VCaP (cell line): ENCODE measurements around the gene NLRP6.

Source experiments
- H3K27ac ChIP-seq: fragments of 450-650 bp; 2 replicates; pipeline ENCODE4 v1.5.1; 2017
- TF ChIP-seq, protein P1 (sequence below): fragments of 450-650 bp; conservative IDR thresholded peaks from 2 replicates; pipeline ENCODE4 v1.5.1; 2017; ENCODE audit warnings: mild to moderate bottlenecking, moderate library complexity

Gene NLRP6

GRCh38 chr11:288478-289397, 10.5 kb downstream of the NLRP6 start, which contains the start of gene PGGHG:
Gene PGGHG (plus strand): TSS chr11:289126. CDS start chr11:289817, 691 bp downstream.
- TF ChIP-seq, protein P1, sequence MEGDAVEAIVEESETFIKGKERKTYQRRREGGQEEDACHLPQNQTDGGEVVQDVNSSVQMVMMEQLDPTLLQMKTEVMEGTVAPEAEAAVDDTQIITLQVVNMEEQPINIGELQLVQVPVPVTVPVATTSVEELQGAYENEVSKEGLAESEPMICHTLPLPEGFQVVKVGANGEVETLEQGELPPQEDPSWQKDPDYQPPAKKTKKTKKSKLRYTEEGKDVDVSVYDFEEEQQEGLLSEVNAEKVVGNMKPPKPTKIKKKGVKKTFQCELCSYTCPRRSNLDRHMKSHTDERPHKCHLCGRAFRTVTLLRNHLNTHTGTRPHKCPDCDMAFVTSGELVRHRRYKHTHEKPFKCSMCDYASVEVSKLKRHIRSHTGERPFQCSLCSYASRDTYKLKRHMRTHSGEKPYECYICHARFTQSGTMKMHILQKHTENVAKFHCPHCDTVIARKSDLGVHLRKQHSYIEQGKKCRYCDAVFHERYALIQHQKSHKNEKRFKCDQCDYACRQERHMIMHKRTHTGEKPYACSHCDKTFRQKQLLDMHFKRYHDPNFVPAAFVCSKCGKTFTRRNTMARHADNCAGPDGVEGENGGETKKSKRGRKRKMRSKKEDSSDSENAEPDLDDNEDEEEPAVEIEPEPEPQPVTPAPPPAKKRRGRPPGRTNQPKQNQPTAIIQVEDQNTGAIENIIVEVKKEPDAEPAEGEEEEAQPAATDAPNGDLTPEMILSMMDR = no peak
- peak within 1 kb of the TSS; percentile 55; the same call in 1 of the 2 replicates for H3K27ac ChIP-seq

DNA sequence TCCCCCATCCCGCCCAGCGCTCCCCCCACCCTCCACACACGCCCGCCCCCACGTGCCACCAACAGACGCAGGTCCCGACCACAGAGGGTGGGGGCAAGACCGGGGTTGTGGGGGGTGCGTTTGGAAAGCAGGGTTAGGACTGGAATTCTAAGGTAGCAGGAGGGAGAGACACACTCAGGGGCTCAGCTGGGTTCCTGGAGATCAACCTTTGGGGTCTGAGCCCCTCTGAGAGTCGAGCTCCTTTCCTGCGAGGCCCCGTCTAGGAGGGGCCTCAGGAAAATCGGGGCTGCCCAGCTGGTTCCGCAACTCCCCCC, 11.1 kb downstream of the NLRP6 start:
- H3K27ac ChIP-seq = peak overlapping the region; percentile 55; the same call in 1 of the 2 replicates
- TF ChIP-seq, protein P1 = no peak

DNA sequence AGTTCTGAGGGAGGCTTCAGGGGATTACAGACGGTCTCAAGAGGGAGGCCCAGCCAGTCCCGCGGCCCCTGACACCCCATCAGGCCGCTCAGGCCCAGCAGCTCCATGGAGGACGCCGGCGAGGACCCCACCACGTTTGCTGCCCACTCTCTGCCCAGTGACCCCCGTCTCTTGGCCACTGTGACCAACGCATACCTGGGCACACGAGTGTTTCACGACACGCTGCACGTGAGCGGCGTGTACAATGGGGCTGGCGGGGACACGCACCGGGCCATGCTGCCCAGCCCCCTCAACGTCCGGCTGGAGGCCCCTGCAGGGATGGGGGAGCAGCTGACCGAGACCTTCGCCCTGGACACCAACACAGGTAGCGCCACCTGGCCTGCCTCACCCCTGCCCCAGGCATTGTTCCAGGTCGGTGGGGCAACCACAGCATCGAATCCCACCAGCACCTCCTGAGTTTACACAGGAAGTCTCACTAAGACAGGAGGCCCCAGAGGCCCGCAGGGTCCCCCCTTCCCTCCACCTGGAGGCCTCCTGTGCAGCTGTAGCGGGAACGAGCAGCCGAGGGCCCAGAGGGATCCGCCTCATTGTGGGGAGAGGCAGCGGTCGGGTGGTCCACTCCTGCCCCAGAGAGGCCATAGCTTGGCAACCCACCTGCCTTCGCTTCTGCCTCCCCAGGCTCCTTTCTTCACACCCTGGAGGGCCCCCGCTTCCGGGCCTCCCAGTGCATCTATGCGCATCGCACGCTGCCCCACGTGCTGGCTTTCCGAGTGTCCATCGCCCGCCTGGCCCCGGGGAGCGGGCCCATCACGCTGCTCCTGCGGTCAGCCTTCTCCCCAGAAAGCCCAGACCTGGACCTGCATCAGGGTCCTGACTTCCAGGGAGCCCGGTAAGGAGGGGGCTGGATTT, 11.8 kb downstream of the NLRP6 start:
- TF ChIP-seq, protein P1 = no peak
- H3K27ac ChIP-seq = no peak overlapping the region; the same call in 1 of the 2 replicates

DNA sequence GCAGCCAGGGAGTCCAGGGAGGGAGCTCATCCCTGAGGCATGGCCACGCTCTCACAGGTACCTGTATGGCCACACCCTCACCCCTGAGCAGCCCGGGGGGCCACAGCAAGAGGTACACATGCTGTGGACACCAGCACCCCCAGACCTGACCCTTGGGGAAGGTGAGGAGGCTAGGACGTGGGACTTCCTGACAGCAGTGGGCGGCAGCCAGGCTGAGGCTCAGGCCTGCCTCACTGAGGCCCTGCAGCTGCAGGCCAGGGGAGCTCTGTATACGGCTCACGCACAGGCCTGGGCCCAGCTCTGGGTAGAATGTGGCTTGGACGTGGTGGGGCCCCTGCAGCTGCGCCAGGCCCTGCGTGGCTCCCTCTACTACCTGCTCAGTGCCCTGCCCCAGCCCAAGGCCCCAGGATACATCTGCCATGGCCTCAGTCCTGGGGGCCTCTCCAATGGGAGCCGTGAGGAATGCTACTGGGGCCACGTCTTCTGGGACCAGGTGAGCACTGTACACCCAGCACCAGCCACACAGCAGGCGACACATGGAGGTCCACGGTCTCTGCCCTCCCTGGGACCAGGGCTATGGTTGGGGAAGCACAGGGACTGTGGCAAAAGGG, 12.5 kb downstream of the NLRP6 start:
- TF ChIP-seq, protein P1 = no peak
- H3K27ac ChIP-seq = no peak overlapping the region

GRCh38 chr11:291281-292210, 13.3 kb downstream of the NLRP6 start:
- no peak overlapping the region for H3K27ac ChIP-seq
- TF ChIP-seq, protein P1 = no peak

GRCh38 chr11:292211-293121, 14.3 kb downstream of the NLRP6 start:
- TF ChIP-seq, protein P1 = no peak

More at GRCh38 chr11:292211-293121, 14.3 kb downstream of the NLRP6 start:
- no peak overlapping the region for H3K27ac ChIP-seq
